ENCODE data around the gene NEUROG2. TPM values are rescaled to one million over a fixed set of nuclear protein-coding genes. Genes with fewer than 3 reads are reported as not detected.

NEUROG2 gene
- total and polyA plus RNA-seq, 8 donors, result not detected

DNA sequence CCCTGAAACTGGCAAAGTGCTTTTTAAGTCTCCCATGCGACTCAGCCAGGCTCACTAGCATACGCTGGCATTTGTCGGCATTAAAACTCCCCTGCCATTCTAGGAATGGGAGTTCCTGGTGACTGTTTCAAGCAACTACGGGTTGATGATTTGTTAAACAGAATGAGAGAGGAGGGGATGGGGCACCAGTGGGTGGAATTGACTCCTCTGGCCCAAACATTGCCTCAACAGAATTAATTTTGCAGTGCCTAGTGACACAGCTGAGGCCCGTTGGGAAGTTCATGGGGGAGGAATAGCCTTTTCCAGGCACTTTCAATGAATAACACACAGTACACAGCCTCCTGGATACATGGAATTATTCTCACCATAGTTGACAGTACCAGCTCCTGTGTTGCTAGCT lies 30.1 kb downstream of the NEUROG2 start:
- H3K27ac ChIP-seq, result no peak overlapping the region
- H3K36me3 ChIP-seq, result no peaks in the 10 kb centered on the region
- H3K4me1 ChIP-seq, result no peaks in the 10 kb centered on the region
- TF ChIP-seq, protein P1, sequence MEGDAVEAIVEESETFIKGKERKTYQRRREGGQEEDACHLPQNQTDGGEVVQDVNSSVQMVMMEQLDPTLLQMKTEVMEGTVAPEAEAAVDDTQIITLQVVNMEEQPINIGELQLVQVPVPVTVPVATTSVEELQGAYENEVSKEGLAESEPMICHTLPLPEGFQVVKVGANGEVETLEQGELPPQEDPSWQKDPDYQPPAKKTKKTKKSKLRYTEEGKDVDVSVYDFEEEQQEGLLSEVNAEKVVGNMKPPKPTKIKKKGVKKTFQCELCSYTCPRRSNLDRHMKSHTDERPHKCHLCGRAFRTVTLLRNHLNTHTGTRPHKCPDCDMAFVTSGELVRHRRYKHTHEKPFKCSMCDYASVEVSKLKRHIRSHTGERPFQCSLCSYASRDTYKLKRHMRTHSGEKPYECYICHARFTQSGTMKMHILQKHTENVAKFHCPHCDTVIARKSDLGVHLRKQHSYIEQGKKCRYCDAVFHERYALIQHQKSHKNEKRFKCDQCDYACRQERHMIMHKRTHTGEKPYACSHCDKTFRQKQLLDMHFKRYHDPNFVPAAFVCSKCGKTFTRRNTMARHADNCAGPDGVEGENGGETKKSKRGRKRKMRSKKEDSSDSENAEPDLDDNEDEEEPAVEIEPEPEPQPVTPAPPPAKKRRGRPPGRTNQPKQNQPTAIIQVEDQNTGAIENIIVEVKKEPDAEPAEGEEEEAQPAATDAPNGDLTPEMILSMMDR (IDR thresholded peaks at IDR 0.05), result no peak
- WGBS, 2 donors, result 62 to 74% methylated on average over 5 of the region's 5 CpGs
- intact Hi-C loops (cut with DNase I), result no loop called here
- H3K9me3 ChIP-seq, result no peaks in the 10 kb centered on the region
- H3K27me3 ChIP-seq, result no peaks in the 10 kb centered on the region
- FAIRE-seq (no peak), DNase-seq (no peak), ATAC-seq (no peak)
- no peak overlapping the region for H3K4me3 ChIP-seq

DNA sequence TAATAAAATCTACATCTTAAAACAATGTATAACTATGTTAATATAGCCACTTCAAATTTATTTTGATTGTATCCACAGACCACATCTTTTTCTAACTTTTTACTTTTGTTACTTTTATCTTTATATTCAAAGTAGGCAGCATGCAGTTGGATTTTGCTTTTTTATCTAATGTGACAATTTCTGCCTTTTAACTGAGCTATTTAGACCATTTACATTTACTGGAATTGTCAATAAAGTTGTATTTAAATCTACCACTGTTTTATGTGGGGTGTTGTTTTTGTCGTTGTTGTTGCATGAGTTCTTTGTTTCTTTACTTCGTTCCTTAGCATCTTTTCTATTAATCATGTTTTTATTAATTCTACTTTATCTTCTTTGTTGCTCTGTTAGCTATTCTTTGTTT lies 42.0 kb downstream of the NEUROG2 start:
- ATAC-seq (no peak), DNase-seq (no peak), FAIRE-seq (no peak)
- H3K27ac ChIP-seq, result no peak overlapping the region
- no peak overlapping the region for H3K4me3 ChIP-seq
- no peaks in the 10 kb centered on the region for H3K27me3 ChIP-seq
- TF ChIP-seq, protein P1 (IDR thresholded peaks at IDR 0.05), result no peak
- WGBS, 2 donors, result 68 to 85% methylated on average over 2 of the region's 2 CpGs
- intact Hi-C loops (cut with DNase I), result no loop called here
- no peaks in the 10 kb centered on the region for H3K9me3 ChIP-seq
- no peaks in the 10 kb centered on the region for H3K4me1 ChIP-seq
- H3K36me3 ChIP-seq, result no peaks in the 10 kb centered on the region

DNA sequence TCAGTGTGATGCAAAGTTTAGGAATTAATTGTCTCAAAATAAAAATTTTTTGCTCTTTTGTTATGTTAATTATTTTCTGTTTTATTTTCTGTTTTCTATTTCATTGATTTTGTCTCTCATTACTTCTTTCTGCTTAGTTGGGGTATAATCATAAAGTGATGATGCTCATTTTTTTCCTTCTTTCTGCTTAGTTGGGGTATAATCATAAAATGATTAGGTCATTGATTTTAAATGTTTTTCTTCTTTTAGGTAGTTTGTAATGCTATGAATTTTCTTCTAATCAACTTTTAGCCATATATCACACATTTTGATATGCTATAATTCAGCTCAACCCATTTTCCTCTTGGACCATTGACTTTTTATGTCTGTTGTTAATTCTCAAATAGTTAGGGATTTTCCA lies 43.7 kb downstream of the NEUROG2 start:
- no peak for ATAC-seq
- Histone ChIP-seq H3K36me3 (no peaks in the 10 kb centered on the region), H3K9me3 (no peaks in the 10 kb centered on the region), H3K27ac (no peak overlapping the region), H3K4me1 (no peaks in the 10 kb centered on the region), H3K27me3 (no peaks in the 10 kb centered on the region), H3K4me3 (no peak overlapping the region)
- no peak for FAIRE-seq
- intact Hi-C loops (cut with DNase I), result no loop called here
- no peak for DNase-seq
- TF ChIP-seq, protein P1 (IDR thresholded peaks at IDR 0.05), result no peak

Other genes starting within 250 kb of the NEUROG2 start
- gene TIFA, start 230.3 kb downstream of the NEUROG2 start, total RNA-seq, result 10 to 100 TPM; 18.6 to 31.2 (median 25.1) TPM
- gene TIFA, start 230.3 kb downstream of the NEUROG2 start, polyA plus RNA-seq, result 1 to 10 TPM; 4.6 to 7.3 TPM
- 10 to 100 TPM in 2 of 6 donors, 1 to 10 TPM in 4; 4.8 to 18.1 (median 7.0) TPM for gene ALPK1, start 218.8 kb downstream of the NEUROG2 start, total RNA-seq
- 1 to 10 TPM; 5.6 to 5.8 TPM for gene ALPK1, start 218.8 kb downstream of the NEUROG2 start, polyA plus RNA-seq
- 1 to 10 TPM in 5 of 6 donors, under 1 TPM in 1; 0.82 to 2.0 (median 1.8) TPM for gene ZGRF1, start 120.7 kb upstream of the NEUROG2 start, total RNA-seq
- gene ZGRF1, start 120.7 kb upstream of the NEUROG2 start, polyA plus RNA-seq, result 1 to 10 TPM; 2.1 to 4.9 TPM
- gene LARP7, start 121.0 kb upstream of the NEUROG2 start, total RNA-seq, result 10 to 100 TPM in 3 of 6 donors, 1 to 10 TPM in 3; 8.3 to 21.2 (median 12.0) TPM
- 10 to 100 TPM; 19.4 to 33.0 TPM for gene LARP7, start 121.0 kb upstream of the NEUROG2 start, polyA plus RNA-seq

Measured in pancreas (tissue), 10 donors.